ENCODE results near the gene KIF25.

- TF ChIP-seq CTCF (IDR thresholded peaks at IDR 0.05) (no peak), POLR2AphosphoS5 (IDR thresholded peaks at IDR 0.05) (no peak)
These were observed 9.3 kb upstream of the KIF25 start for GRCh38 chr6:167988154-167988495.
